T-helper 17 cell (primary cell): ENCODE data around the gene LUZP2. TPM values are rescaled to one million over a fixed set of nuclear protein-coding genes. Genes with fewer than 3 reads are reported as not detected.

ENCODE experiments used
- ATAC-seq: fragments of 150-1000 bp; cut with Tn5 transposase; 2 replicates; pipeline ENCODE4 v1.10.0; 2021; ENCODE audit warnings: mild to moderate bottlenecking, moderate library complexity
- DNase-seq, 3 donors: peaks; one replicate each; pipeline versions ENCODE4 v3.0.0 to v3.0.0-alpha.2; 2020 to 2021
- H3K9me3 ChIP-seq: one replicate; pipeline ENCODE4 v1.7.0; 2013; ENCODE audit warnings: low read length, mild to moderate bottlenecking; ENCODE audit not compliant: control insufficient read depth, poor library complexity, severe bottlenecking
- H3K27ac Mint-ChIP-seq: one replicate; pipeline ENCODE4 v1.8.0; 2022; ENCODE audit warnings: mild to moderate bottlenecking, moderate library complexity, mixed read lengths
- H3K27me3 Mint-ChIP-seq: one replicate; pipeline ENCODE4 v1.8.0; 2022; ENCODE audit warnings: mixed read lengths
- H3K36me3 Mint-ChIP-seq: one replicate; pipeline ENCODE4 v1.8.0; 2022; ENCODE audit warnings: low read depth, mixed read lengths
- H3K4me1 Mint-ChIP-seq: one replicate; pipeline ENCODE4 v1.8.0; 2022; ENCODE audit warnings: mild to moderate bottlenecking, mixed read lengths
- H3K4me3 Mint-ChIP-seq: one replicate; pipeline ENCODE4 v1.8.0; 2022; ENCODE audit warnings: mild to moderate bottlenecking, moderate library complexity, mixed read lengths
- total RNA-seq, 4 donors: library from RNA in 2 of 4; stranded (reverse) in 2 of 4; gene quantifications; one replicate each; pipeline ENCODE4 v1.2.3 and lab custom pipeline; 2022 to 2026

Gene LUZP2
- total RNA-seq, 2 donors from 2014 or later, result not detected

DNA sequence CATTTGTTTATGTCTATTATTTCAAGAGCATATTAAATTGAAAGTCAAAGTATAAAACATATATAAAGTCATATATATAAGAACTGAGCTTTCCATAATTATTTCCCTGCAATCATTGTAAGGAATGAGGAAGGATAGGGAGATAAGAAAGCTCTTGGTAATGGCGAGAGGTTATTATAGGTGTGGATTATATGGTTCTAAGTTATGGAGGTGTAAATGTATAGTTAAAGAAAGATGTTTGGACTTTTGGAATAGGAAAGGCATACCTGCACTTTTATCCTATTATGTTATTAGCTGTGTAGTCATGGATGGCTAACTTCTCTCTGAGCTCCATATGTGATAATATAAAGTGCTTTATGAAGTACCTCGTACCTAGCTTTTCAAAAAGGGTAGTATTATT lies 127.6 kb downstream of the LUZP2 start:
- Mint-ChIP-seq H3K27me3 (no peaks in the 10 kb centered on the region), H3K4me1 (no peaks in the 10 kb centered on the region), H3K4me3 (no peak overlapping the region), H3K27ac (no peak overlapping the region), H3K36me3 (no peaks in the 10 kb centered on the region)
- no peak for ATAC-seq
- H3K9me3 ChIP-seq, result no peaks in the 10 kb centered on the region
- DNase-seq, result no peak

GRCh38 chr11:24625975-24626374 lies 129.1 kb downstream of the LUZP2 start:
- Mint-ChIP-seq H3K36me3 (no peaks in the 10 kb centered on the region), H3K4me3 (no peak overlapping the region), H3K27me3 (no peaks in the 10 kb centered on the region), H3K4me1 (no peaks in the 10 kb centered on the region), H3K27ac (no peak overlapping the region)
- H3K9me3 ChIP-seq, result no peaks in the 10 kb centered on the region
- DNase-seq (no peak), ATAC-seq (no peak)

DNA sequence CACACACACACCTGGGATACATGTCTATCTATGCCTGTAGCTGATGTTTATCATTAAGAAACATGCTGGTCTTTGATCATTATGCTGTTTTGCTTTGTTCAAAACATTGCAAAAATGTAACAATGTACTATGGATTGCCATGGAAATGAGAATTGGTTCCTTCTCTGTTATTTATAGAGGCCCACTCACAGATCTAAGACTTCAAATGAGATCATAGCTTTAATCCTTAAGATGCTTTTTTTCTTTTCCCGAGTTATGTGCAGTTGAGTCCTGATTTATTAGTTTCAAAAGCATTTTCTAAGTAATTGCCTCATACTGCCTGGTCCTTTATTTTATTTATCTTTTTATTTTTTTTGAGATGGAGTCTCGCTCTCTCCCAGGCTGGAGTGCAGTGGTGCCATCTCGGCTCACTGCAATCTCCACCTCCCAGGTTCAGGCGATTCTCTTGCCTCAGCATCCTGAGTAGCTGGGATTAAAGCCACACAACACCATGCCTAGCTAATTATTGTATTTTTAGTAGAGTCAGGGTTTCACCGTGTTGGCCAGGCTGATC lies 131.4 kb downstream of the LUZP2 start:
- DNase-seq (no peak), ATAC-seq (no peak)
- no peaks in the 10 kb centered on the region for H3K4me1 Mint-ChIP-seq
- no peak overlapping the region for H3K27ac Mint-ChIP-seq
- H3K9me3 ChIP-seq, result no peaks in the 10 kb centered on the region
- H3K36me3 Mint-ChIP-seq, result no peaks in the 10 kb centered on the region
- no peak overlapping the region for H3K4me3 Mint-ChIP-seq
- no peaks in the 10 kb centered on the region for H3K27me3 Mint-ChIP-seq

- DNase-seq (no peak), ATAC-seq (no peak)
- Mint-ChIP-seq H3K36me3 (no peaks in the 10 kb centered on the region), H3K4me1 (no peaks in the 10 kb centered on the region), H3K27me3 (no peaks in the 10 kb centered on the region), H3K4me3 (no peak overlapping the region), H3K27ac (no peak overlapping the region)
- H3K9me3 ChIP-seq, result no peaks in the 10 kb centered on the region
These were observed 137.8 kb downstream of the LUZP2 start for GRCh38 chr11:24634606-24635160.

GRCh38 chr11:24635588-24636290 lies 138.9 kb downstream of the LUZP2 start:
- H3K9me3 ChIP-seq, result no peaks in the 10 kb centered on the region
- Mint-ChIP-seq H3K4me1 (no peaks in the 10 kb centered on the region), H3K27ac (no peak overlapping the region), H3K36me3 (no peaks in the 10 kb centered on the region), H3K27me3 (no peaks in the 10 kb centered on the region), H3K4me3 (no peak overlapping the region)
- ATAC-seq (no peak), DNase-seq (no peak)

DNA sequence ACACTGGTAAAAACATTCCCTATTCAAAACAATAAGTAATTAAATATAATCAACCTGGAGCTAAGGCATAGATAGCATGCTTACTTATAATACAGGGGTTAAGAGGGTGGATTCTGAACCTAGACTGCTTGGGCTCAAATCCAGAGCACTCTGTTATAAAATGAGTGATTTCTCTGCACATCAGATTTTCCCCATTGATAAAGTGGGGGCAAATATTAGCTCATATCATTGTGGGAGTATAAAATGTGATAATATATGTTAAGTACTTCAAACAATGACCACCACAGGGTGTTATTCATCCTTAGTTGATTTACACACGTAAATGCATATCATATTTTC lies 139.4 kb downstream of the LUZP2 start:
- Mint-ChIP-seq H3K4me3 (no peak overlapping the region), H3K4me1 (no peaks in the 10 kb centered on the region), H3K27ac (no peak overlapping the region), H3K27me3 (no peaks in the 10 kb centered on the region), H3K36me3 (no peaks in the 10 kb centered on the region)
- DNase-seq, result no peak
- H3K9me3 ChIP-seq, result no peaks in the 10 kb centered on the region
- ATAC-seq, result no peak

DNA sequence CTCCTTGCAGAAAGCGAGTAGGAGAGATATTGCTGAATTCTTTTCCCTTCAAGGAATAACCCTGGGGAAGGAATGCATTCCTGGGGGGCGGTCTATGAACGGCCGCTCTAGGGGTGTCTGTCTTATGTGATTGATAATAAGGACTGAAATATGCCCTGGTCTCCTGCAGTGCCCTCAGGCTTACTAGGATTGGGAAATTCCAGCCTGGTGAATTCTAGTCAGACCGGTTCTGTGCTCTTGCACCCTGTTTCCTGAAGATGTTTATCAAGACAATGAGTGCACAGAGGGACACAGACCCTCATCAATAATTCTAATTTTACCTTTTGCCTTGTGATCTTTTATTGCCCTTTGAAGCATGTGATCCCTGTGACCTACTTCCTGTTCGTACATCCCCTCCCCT lies 140.7 kb downstream of the LUZP2 start:
- ATAC-seq, result no peak
- Mint-ChIP-seq H3K4me3 (no peak overlapping the region), H3K27me3 (no peaks in the 10 kb centered on the region), H3K4me1 (no peaks in the 10 kb centered on the region), H3K36me3 (no peaks in the 10 kb centered on the region), H3K27ac (no peak overlapping the region)
- no peak for DNase-seq
- H3K9me3 ChIP-seq, result no peaks in the 10 kb centered on the region

- Mint-ChIP-seq H3K27ac (no peak overlapping the region), H3K36me3 (no peaks in the 10 kb centered on the region), H3K4me3 (no peak overlapping the region), H3K27me3 (no peaks in the 10 kb centered on the region), H3K4me1 (no peaks in the 10 kb centered on the region)
- DNase-seq, result no peak
- ATAC-seq, result no peak
- no peaks in the 10 kb centered on the region for H3K9me3 ChIP-seq
These were observed 145.8 kb downstream of the LUZP2 start for GRCh38 chr11:24642648-24643047.

DNA sequence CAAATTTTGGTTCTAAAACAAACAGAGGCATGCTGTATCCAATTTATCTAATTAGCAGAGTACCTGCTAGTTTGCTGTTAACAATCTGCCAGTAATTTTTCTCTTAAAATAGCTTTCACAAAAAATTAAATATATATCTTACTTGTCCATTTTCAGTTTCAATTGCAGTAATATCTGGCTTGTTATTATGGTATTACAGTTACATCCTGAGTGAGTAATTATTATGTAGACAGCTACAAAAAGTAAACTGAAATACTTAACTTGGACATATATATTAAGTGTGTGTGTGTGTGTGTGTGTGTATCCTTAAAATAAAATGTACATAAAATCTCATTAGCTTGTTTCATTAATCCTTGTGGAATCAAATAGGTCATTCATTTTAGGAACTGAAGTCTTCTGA lies 148.7 kb downstream of the LUZP2 start:
- no peaks in the 10 kb centered on the region for H3K4me1 Mint-ChIP-seq
- ATAC-seq, result no peak

GRCh38 chr11:24651873-24652272 lies 155.0 kb downstream of the LUZP2 start:
- ATAC-seq, result no peak
- DNase-seq, result no peak
- Mint-ChIP-seq H3K27me3 (no peaks in the 10 kb centered on the region), H3K4me3 (no peak overlapping the region), H3K36me3 (no peaks in the 10 kb centered on the region), H3K27ac (no peak overlapping the region), H3K4me1 (no peaks in the 10 kb centered on the region)
- H3K9me3 ChIP-seq, result no peaks in the 10 kb centered on the region

More for the DNA sequence above, 148.7 kb downstream of the LUZP2 start:
- Mint-ChIP-seq H3K36me3 (no peaks in the 10 kb centered on the region), H3K27me3 (no peaks in the 10 kb centered on the region), H3K27ac (no peak overlapping the region), H3K4me3 (no peak overlapping the region)
- H3K9me3 ChIP-seq, result no peaks in the 10 kb centered on the region
- no peak for DNase-seq

DNA sequence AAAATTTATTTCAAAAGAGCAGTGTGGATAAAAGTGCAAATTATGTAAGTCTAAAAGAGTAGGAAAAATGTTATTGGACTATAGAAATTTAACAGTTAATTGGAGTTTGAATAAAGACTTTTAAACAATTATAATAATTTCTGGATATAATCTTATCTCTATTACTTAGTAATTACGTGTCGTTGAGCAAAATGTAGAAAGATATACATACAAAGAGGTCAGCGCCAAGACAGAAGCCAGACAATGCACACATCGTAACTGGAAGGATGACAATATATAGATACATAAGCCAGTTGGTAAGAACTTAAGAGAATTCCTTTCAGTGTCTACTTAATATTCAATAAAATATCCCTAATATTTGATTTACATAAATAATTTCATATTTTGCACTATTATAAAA lies 157.0 kb downstream of the LUZP2 start:
- DNase-seq, result no peak
- Mint-ChIP-seq H3K4me1 (no peaks in the 10 kb centered on the region), H3K4me3 (no peak overlapping the region), H3K27me3 (no peaks in the 10 kb centered on the region), H3K36me3 (no peaks in the 10 kb centered on the region), H3K27ac (no peak overlapping the region)
- no peak for ATAC-seq
- no peaks in the 10 kb centered on the region for H3K9me3 ChIP-seq

GRCh38 chr11:24661331-24661730 lies 164.5 kb downstream of the LUZP2 start:
- no peaks in the 10 kb centered on the region for H3K9me3 ChIP-seq
- Mint-ChIP-seq H3K36me3 (no peaks in the 10 kb centered on the region), H3K4me1 (no peaks in the 10 kb centered on the region), H3K27ac (no peak overlapping the region), H3K27me3 (no peaks in the 10 kb centered on the region), H3K4me3 (no peak overlapping the region)
- DNase-seq (no peak), ATAC-seq (no peak)

- no peak for ATAC-seq
These were observed 167.5 kb downstream of the LUZP2 start for GRCh38 chr11:24664399-24664798.

DNA sequence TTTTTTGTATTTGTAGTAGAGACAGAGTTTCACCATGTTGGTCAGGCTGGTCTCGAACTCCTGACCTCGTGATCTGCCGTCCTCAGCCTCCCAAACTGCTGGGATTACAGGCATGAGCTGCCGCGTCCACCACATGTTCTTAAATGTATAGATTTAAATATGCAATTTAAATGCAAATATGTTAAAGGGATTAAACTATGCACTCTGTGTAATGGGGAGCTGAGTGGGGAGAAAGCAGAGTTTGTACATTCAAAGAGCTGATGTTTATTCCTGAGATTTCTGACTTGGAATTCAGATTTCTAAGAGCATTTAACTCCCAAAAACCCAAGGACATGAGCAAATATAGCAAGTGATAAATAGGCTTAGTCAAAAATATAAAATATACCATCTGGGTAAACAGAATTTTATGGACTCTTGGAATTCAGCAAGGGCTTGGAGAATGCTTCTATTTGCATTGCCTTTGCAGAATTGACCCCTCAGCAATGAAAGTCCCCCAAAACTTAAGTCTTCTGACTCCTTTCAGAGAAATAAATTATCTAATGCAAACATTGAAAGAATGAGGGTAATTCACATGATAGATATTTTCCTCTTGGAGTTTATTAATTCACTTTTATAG lies 170.6 kb downstream of the LUZP2 start:
- H3K36me3 Mint-ChIP-seq, result no peaks in the 10 kb centered on the region
- no peaks in the 10 kb centered on the region for H3K27me3 Mint-ChIP-seq
- no peak overlapping the region for H3K27ac Mint-ChIP-seq
- no peak overlapping the region for H3K4me3 Mint-ChIP-seq
- H3K4me1 Mint-ChIP-seq, result no peaks in the 10 kb centered on the region
- no peak for ATAC-seq
- no peaks in the 10 kb centered on the region for H3K9me3 ChIP-seq
- no peak for DNase-seq

More at GRCh38 chr11:24664399-24664798, 167.5 kb downstream of the LUZP2 start:
- H3K27me3 Mint-ChIP-seq, result no peaks in the 10 kb centered on the region
- no peaks in the 10 kb centered on the region for H3K36me3 Mint-ChIP-seq
- no peak overlapping the region for H3K4me3 Mint-ChIP-seq
- H3K4me1 Mint-ChIP-seq, result no peaks in the 10 kb centered on the region
- H3K27ac Mint-ChIP-seq, result no peak overlapping the region
- no peaks in the 10 kb centered on the region for H3K9me3 ChIP-seq
- no peak for DNase-seq
